WTC11 (cell line): ENCODE data around the gene ANKRD52.

ENCODE experiments used
- ATF2 ChIP-seq: sonication (generic); formaldehyde crosslinking; IDR thresholded peaks from 2 replicates; pipeline ENCODE4 v1.8.1; 2022; ENCODE audit warnings: low read depth, missing genetic modification reagents, borderline replicate concordance
- CBFB ChIP-seq: sonication (generic); formaldehyde crosslinking; IDR thresholded peaks from 2 replicates; pipeline ENCODE4 v1.8.1; 2022; ENCODE audit warnings: mild to moderate bottlenecking, low read depth, missing genetic modification reagents
- FOXP4 ChIP-seq: sonication (generic); formaldehyde crosslinking; IDR thresholded peaks from 2 replicates; pipeline ENCODE4 v1.8.0; 2022; ENCODE audit warnings: mild to moderate bottlenecking, missing genetic modification reagents
- NFYB ChIP-seq: sonication (generic); formaldehyde crosslinking; conservative IDR thresholded peaks from 2 replicates; pipeline ENCODE4 v1.8.0; 2022; ENCODE audit warnings: low read depth, missing genetic modification reagents
- SMAD3 ChIP-seq: sonication (generic); formaldehyde crosslinking; IDR thresholded peaks from 2 replicates; pipeline ENCODE4 v1.8.0; 2022; ENCODE audit warnings: missing genetic modification reagents, mild to moderate bottlenecking, borderline replicate concordance
- TEAD4 ChIP-seq: sonication (generic); formaldehyde crosslinking; IDR thresholded peaks from 2 replicates; pipeline ENCODE4 v1.8.0; 2022; ENCODE audit warnings: mild to moderate bottlenecking, missing genetic modification reagents
- USF2 ChIP-seq: sonication (generic); formaldehyde crosslinking; IDR thresholded peaks from 2 replicates; pipeline ENCODE4 v1.8.1; 2023; ENCODE audit warnings: mild to moderate bottlenecking, missing genetic modification reagents, moderate library complexity
- ZNF121 ChIP-seq: sonication (generic); formaldehyde crosslinking; IDR thresholded peaks from 2 replicates; pipeline ENCODE4 v1.8.0; 2023; ENCODE audit warnings: missing genetic modification reagents
- ZNF423 ChIP-seq: fragments of 250-450 bp; sonication (Bioruptor Pico); IDR thresholded peaks from 2 replicates; pipeline ENCODE4 v2.1.2; 2022; ENCODE audit warnings: mild to moderate bottlenecking, moderate library complexity
- TF ChIP-seq, protein P1 (sequence below): fragments of 200-600 bp; IDR thresholded peaks from 2 replicates; pipeline ENCODE4 v1.8.0; 2022; ENCODE audit warnings: antibody characterized with exemption
- TF ChIP-seq, protein P2 (sequence below): sonication (generic); formaldehyde crosslinking; IDR thresholded peaks from 2 replicates; pipeline ENCODE4 v1.8.1; 2022; ENCODE audit warnings: mild to moderate bottlenecking, missing genetic modification reagents, moderate library complexity, borderline replicate concordance

DNA sequence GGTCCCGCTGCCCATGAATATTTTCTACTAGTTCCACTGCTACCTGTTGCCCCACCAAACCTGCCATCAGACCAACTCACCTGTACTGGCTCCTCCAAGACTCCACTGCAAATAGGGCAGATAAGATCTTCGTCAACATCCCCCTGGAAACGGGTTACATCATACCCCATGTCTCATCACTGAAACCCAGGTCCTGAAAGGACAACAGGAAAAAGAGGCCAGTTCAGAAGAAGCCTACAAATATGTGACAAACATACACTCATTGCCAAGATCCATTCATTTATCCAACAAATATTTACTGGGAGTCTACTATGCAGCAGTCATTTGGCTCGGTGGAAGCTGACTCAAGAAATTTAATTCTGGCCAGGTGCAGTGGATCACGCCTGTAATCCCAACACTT lies 44.3 kb downstream of the ANKRD52 start:
- no peak for TF ChIP-seq CBFB (CRISPR knock-in tag)
- TF ChIP-seq SMAD3 (CRISPR knock-in tag): no peak
- TF ChIP-seq TEAD4 (CRISPR knock-in tag): no peak
- TF ChIP-seq ZNF423 (CRISPR knock-in tag): no peak
- TF ChIP-seq, protein P1, sequence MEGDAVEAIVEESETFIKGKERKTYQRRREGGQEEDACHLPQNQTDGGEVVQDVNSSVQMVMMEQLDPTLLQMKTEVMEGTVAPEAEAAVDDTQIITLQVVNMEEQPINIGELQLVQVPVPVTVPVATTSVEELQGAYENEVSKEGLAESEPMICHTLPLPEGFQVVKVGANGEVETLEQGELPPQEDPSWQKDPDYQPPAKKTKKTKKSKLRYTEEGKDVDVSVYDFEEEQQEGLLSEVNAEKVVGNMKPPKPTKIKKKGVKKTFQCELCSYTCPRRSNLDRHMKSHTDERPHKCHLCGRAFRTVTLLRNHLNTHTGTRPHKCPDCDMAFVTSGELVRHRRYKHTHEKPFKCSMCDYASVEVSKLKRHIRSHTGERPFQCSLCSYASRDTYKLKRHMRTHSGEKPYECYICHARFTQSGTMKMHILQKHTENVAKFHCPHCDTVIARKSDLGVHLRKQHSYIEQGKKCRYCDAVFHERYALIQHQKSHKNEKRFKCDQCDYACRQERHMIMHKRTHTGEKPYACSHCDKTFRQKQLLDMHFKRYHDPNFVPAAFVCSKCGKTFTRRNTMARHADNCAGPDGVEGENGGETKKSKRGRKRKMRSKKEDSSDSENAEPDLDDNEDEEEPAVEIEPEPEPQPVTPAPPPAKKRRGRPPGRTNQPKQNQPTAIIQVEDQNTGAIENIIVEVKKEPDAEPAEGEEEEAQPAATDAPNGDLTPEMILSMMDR: no peak
- TF ChIP-seq USF2 (CRISPR knock-in tag): no peak
- no peak for TF ChIP-seq NFYB (CRISPR knock-in tag)
- TF ChIP-seq, protein P2, sequence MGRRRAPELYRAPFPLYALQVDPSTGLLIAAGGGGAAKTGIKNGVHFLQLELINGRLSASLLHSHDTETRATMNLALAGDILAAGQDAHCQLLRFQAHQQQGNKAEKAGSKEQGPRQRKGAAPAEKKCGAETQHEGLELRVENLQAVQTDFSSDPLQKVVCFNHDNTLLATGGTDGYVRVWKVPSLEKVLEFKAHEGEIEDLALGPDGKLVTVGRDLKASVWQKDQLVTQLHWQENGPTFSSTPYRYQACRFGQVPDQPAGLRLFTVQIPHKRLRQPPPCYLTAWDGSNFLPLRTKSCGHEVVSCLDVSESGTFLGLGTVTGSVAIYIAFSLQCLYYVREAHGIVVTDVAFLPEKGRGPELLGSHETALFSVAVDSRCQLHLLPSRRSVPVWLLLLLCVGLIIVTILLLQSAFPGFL: no peak
- no peak for TF ChIP-seq ATF2 (CRISPR knock-in tag)
- TF ChIP-seq FOXP4 (CRISPR knock-in tag): no peak
- no peak for TF ChIP-seq ZNF121 (CRISPR knock-in tag)
